ENCODE measurements around the gene MAGEF1.

MAGEF1 gene

DNA sequence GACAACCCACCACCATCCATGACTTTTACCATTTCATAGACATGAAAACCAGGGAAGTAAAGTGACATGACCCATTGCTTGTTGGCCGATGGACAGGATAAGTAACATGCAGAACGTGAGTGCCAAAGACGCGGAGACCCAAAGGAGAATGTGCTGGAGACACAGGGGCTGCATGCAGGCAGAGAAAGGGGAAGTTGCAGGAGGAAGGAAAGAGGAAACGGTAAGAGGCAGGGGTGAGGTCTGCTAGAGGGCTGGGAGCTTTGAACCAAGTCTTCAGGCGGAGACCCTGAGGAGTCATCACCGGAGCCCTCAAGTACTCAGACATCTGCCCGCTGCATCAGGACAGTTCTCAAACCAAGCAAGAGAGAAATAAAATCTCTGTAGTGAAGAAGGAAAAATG lies 34.9 kb downstream of the MAGEF1 start:
- H3K4me3 ChIP-seq (ENCODE audit: low read depth, low read length): no peak overlapping the region
- no peak for DNase-seq (ENCODE audit: low read depth)

DNA sequence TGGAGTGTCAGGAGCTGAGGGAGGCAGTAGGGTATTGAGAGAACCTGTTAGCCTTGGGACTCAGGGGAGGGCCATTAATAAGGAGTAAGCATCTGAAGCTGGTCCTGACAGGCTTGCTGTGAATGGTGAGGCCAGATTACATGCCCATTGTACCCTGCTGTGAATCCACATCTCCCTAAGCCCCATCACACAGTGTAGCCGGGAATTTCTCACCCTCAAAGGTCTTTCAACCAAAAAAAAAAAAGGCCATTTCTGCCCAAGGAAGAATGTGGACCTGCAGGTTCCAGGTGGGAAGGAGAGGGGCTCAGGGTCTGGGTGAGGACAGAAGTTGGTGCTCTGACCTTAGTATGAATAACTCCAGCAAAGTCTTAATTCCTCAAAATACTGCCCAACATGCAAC lies 37.2 kb downstream of the MAGEF1 start:
- no peak for DNase-seq (ENCODE audit: low read depth)
- H3K4me3 ChIP-seq (ENCODE audit: low read depth, low read length): no peak overlapping the region

DNA sequence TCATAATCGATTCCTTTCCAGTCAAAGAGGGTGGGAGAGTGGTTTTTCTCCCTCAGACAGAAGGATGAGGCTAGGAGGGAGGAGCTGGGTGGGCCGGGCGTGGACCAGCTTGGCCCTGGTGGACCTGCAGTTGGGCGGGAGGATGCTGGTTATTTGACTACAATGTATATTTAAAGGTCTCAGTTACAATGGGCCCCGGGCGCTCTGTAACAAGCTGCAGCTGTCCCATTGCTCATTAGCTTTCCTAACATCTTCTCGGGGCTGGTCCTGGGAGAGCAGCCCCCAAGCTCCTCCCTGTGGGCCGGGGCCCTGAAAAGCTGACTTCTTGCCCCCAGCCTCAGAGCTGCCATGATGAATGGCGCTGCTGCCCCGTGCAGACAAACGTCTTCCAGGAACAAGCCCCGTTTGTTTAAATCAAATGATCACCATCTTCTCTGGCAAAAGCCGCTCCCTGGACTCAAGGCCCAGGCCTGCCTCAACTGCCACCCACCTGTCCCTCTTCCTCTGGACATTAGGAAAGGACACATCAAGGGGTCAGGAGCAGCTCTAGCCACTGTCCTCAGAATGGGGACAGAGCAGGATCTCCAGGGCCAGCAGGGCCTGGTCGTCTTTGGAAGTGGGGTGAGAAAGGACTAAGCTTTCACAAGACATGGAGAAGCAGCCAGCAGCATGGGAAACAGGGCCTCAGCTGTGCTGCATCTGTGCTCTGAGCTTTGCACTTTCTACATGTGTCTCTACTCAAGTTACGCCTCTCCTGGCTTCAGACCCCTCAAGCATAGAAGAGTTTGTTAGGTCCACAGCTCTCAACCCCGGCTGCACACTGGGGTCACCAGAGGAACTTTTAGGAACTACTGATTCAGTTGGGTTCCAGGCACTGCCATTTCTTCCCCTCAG lies 38.6 kb downstream of the MAGEF1 start:
- no peak for DNase-seq (ENCODE audit: low read depth)
- no peak overlapping the region for H3K4me3 ChIP-seq (ENCODE audit: low read depth, low read length)

DNA sequence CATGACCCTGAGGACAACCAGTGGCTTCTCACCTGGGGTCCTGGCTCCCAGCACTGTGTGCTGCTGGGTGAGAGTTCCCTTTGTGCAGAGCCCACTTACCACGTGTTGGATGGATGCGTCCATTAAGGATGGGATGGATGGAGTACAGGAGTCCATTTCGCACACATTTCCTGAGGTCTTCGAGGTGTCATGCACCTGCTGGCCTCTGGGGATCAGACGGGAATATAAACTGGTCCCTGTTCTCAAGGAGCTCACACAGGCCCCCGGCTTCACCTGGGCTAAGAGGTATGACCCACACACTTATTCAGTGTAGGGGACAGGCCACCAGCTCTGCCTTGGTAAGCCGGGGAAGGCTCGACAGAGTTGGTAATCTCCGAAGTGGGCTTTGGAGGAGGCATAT lies 39.5 kb downstream of the MAGEF1 start:
- DNase-seq (ENCODE audit: low read depth): no peak
- no peak overlapping the region for H3K4me3 ChIP-seq (ENCODE audit: low read depth, low read length)

DNA sequence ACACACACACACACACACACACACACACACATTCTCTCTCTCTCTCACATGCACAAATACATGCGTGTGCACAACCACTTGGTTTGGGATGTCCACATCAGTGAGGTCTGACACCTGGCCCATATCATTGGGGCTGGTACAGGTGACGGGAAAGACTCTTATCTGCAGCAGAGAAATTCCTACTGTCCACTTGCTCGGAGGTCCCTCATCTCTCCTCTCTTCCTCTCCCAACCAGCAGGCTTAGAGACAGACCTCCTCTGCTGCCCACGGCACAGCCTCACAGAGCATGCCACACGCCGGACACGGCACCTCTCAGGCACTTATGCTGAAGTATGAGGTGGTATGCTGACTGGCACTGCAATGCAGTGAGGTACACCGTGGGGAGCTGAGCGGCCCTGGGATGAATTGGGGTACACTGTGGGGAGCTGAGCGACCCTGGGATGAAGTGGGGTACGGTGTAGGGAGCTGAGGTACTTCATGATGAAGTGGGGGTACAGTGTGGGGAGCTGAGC lies 41.7 kb downstream of the MAGEF1 start:
- H3K4me3 ChIP-seq (ENCODE audit: low read depth, low read length): no peak overlapping the region
- DNase-seq (ENCODE audit: low read depth): no peak

DNA sequence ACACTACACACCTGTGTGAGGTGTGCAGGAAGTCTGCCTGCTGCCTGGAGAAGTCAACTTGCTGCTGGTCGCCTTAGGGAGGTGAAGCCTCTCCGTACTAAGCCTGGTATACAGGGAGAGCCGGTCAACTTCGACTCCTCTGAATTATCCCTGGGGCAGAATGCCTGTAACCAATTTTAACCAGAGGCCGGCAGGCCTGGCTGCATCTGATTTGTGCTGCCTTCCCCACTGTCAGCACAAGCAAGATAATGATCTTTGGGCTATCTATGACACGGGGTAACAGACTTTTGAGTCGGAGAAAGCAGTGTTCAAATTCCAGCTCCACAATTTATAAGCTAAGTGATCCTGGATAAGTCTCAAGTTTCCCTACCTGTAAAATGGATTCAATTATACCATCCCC lies 42.3 kb downstream of the MAGEF1 start:
- H3K4me3 ChIP-seq (ENCODE audit: low read depth, low read length): no peak overlapping the region
- no peak for DNase-seq (ENCODE audit: low read depth)

DNA sequence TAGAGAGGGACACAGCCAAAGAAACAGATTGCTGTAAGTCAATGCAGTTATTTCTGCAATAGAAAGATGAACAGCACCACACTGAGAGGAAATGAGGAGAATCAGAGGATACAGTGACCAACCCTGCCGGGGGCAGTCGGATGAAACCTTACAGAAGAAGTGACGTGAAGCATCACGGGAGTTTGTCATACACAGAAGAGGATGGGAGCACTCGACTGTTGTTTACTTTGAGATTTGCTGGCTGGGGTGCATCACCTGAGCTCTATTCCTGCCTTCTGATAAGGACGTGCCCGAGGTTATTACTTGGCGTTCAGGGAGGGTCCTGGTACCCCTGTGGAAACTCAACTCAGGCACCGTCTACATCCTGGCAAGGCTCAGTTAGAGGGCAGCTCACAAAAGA lies 45.4 kb downstream of the MAGEF1 start:
- no peak for DNase-seq (ENCODE audit: low read depth)
- no peak overlapping the region for H3K4me3 ChIP-seq (ENCODE audit: low read depth, low read length)

DNA sequence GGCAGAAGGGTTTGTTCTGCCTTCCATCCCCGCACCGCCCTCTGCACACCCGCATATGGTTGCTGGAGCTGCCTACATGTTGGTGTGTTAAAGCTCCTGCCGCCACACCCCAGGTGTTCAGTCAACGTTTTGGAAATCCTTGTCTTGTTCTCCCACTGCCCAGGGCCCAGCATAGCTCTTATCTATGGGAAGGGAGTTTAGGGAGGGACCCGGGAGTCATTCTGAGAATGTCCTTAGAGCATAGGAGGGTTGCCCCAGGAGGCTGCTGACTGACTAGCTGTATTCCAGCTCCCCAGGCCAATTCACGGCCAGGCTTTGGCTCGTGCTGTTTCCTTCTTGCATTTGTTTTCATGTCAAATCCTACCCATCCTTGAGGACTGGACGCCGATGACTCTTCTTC lies 46.8 kb downstream of the MAGEF1 start:
- DNase-seq (ENCODE audit: low read depth): no peak
- no peak overlapping the region for H3K4me3 ChIP-seq (ENCODE audit: low read depth, low read length)

DNA sequence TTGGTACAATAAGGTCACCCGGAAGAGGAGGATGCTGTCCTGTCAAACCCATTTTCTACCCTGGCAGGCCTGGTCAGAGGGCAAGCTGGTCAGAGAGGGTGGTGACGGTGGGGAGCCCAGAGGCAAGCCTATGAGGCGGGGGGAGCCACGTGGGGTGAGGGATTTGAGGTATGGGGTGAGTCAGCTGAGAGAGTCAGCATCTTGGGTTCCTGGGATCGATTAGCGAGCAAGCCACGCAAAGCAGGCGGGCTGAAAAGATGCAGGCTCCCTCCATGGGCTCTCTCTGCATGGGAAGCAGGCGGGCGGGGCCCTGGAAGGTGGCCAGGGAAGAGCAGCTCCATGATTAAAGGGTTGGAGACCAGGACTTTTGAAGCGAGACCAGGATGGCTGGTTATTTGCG lies 48.1 kb downstream of the MAGEF1 start:
- no peak for DNase-seq (ENCODE audit: low read depth)
- H3K4me3 ChIP-seq (ENCODE audit: low read depth, low read length): no peak overlapping the region

DNA sequence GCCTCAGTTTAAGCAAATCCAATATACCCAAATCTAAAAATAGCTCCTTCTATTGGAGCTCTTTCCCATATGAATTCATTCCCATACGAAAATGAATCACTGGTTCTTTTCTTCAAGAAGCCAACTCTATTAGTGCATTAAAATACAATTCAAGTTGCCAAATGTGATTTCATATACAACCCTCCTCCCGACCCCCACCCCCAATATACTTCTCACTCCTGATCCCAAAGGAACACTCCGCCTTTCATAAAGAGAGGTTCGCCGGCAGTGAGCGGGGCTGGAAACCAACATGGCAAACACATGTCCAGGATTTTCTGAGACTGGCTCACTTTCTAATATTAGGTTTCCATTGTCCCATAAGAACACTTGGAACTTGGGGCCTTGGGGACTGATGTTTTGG lies 48.5 kb downstream of the MAGEF1 start:
- DNase-seq (ENCODE audit: low read depth): no peak
- H3K4me3 ChIP-seq (ENCODE audit: low read depth, low read length): no peak overlapping the region

DNA sequence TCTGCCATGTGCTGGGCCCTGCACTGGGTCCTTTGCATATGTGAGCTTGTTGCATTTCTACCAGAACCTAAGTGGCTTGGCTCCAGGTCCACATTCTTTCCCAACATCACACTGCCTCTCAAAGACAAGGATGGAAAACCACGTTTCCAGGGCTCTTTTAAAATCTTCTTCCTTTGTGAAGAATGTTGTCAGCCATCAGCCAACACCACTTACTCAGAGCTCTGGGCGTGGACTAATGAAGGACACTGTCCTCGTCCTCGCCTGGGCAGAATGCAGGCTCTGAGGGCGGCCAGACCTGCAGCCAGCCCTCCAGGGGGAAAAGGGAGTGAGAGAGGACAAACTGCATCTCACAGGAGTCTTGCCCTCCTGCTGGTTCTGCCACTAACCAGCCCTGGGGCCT lies 49.7 kb downstream of the MAGEF1 start:
- no peak for DNase-seq (ENCODE audit: low read depth)
- no peak overlapping the region for H3K4me3 ChIP-seq (ENCODE audit: low read depth, low read length)

DNA sequence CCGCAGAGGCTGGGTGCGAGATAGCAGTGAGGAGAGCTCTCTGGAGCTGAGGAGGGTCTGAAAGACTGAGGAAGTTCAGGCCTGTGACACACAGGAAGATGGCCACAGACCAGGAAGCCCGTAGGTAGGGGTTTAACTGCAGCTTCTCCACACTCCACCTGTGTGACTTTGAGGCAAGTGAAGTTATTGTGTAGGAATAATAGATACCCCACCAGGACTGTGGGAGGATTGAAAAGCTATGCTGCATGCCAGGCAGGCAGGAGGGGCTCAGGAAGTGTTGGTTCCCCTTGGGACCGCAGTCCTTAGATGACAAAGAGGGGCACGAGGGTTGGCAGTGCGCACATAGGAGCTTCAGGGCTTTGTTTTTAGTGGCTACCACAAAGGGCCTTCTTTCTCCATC lies 50.9 kb downstream of the MAGEF1 start:
- no peak overlapping the region for H3K4me3 ChIP-seq (ENCODE audit: low read depth, low read length)
- no peak for DNase-seq (ENCODE audit: low read depth)

Data from skeletal muscle cell (primary cell).